ENCODE data around the gene TAMALIN. TPM values are rescaled to one million over a fixed set of nuclear protein-coding genes. Genes with fewer than 3 reads are reported as not detected.

Gene TAMALIN
- total RNA-seq, 4 donors from 2014 or later, result 11.8 to 18.0 (median 16.1) TPM

DNA sequence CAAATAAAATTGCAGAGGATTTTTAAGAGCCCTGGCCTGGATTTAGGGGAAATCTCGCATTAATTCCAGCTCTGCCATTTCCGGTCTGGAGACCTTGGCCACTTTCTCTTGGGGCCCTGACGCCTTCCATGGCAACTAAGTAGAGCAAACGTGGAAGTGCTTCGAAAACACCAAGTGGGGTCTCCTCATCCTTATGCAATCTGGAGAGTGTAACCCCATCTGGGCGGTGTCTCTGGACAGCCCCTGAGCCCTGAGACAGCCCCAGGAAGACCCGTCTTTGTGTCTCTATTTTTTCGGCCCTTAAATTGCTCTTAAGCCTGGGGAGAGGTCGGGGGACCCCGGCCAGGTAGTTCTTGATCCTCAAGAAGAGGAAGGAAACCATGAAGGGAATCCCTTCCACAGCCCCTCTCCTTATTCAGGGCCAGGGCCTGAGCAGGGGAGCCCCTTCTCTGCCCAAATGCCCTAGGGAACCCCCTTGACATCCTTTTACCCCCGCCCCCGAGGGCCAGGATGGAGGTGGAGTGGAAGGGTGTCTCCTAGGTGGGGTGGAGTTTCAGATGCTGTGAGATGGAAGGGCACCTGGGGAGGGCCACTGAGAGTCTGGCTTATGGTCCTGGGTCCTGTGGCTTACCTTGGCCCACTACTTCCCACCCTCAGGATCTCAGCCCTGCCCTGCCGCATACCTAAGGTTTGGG, 26.8 kb downstream of the TAMALIN start:
- Histone ChIP-seq H3K4me3 (peak overlapping the region; percentile 8 to 45), H3K27ac (peak overlapping the region; percentile 91 to 98 (median 94)), H3K36me3 (no peaks in the 10 kb centered on the region), H3K27me3 (no peaks in the 10 kb centered on the region), H3K9me3 (no peaks in the 10 kb centered on the region), H3K4me1 (peaks cover 0 to 72% (median 31%) of the 10 kb centered on the region in 3 donors)
- TF ChIP-seq POLR2AphosphoS5 (IDR thresholded peaks at IDR 0.05) (no peak), POLR2A (IDR thresholded peaks at IDR 0.05) (no peak), EP300 (IDR thresholded peaks at IDR 0.05) (no peak)
- TF ChIP-seq, protein P1, sequence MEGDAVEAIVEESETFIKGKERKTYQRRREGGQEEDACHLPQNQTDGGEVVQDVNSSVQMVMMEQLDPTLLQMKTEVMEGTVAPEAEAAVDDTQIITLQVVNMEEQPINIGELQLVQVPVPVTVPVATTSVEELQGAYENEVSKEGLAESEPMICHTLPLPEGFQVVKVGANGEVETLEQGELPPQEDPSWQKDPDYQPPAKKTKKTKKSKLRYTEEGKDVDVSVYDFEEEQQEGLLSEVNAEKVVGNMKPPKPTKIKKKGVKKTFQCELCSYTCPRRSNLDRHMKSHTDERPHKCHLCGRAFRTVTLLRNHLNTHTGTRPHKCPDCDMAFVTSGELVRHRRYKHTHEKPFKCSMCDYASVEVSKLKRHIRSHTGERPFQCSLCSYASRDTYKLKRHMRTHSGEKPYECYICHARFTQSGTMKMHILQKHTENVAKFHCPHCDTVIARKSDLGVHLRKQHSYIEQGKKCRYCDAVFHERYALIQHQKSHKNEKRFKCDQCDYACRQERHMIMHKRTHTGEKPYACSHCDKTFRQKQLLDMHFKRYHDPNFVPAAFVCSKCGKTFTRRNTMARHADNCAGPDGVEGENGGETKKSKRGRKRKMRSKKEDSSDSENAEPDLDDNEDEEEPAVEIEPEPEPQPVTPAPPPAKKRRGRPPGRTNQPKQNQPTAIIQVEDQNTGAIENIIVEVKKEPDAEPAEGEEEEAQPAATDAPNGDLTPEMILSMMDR (IDR thresholded peaks at IDR 0.05), result no peak
- WGBS, 2 donors (ENCODE audit: low coverage in 1 of 2), result 14 to 49% methylated on average over 5 to 9 of the region's 13 CpGs
- no peak for ATAC-seq

DNA sequence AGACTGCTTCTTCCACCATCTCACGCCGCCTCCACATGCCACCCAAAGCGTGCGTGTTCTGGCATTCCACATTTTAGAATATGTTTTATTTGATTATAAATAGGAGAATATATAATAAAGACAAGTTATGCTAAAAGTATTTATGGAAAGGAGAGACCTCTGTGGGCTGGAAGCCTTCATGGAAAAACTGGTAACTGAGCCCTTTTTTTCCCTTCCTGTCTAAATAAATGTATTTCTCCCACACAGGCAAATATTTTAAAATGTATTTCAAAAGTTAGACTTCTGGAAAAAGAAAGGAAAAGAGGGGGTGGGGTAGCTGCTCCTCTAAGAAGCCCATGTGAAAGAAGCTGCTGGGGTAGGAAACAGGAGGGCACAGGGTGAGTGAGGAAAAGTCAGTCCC, 28.4 kb downstream of the TAMALIN start:
- Histone ChIP-seq H3K4me3 (no peak overlapping the region), H3K36me3 (no peaks in the 10 kb centered on the region), H3K27ac (peak overlapping the region in 3 of 4 donors; percentile 91 to 98 (median 98)), H3K27me3 (no peaks in the 10 kb centered on the region), H3K4me1 (peaks cover 0 to 69% (median 34%) of the 10 kb centered on the region in 3 donors), H3K9me3 (no peaks in the 10 kb centered on the region)
- TF ChIP-seq EP300 (IDR thresholded peaks at IDR 0.05) (no peak), POLR2A (IDR thresholded peaks at IDR 0.05) (no peak), POLR2AphosphoS5 (IDR thresholded peaks at IDR 0.05) (no peak)
- TF ChIP-seq, protein P1 (IDR thresholded peaks at IDR 0.05), result no peak
- WGBS, 2 donors (ENCODE audit: low coverage in 1 of 2), result 72% methylated on average over 2 of the region's 4 CpGs; no CpG with 5 or more reads in 1 of the 2 donors
- no peak for ATAC-seq

DNA sequence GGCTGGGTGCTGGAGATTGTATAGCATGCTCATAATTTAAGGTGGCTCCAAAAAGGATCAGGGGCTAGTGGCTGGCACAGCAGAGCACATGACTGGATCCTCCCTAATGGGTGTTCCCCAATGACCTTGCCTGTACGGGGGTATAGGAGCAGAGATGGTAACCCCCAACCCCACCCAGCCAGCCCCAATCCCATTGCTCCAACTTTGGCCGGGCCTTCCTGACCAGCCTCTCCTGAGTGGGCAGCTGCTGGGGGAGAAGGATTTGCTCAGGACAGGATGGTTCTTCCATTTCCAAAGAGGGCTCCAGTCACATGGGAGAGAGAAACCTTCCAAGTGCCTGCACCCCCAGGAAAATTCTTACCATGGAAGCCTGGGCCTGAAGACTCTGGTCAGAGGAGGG, 29.2 kb downstream of the TAMALIN start:
- H3K27me3 ChIP-seq, result no peaks in the 10 kb centered on the region
- no peak overlapping the region for H3K4me3 ChIP-seq
- H3K36me3 ChIP-seq, result no peaks in the 10 kb centered on the region
- peaks cover 0 to 70% (median 34%) of the 10 kb centered on the region in 3 donors for H3K4me1 ChIP-seq
- H3K9me3 ChIP-seq, result no peaks in the 10 kb centered on the region
- TF ChIP-seq EP300 (IDR thresholded peaks at IDR 0.05), result no peak
- TF ChIP-seq, protein P1 (IDR thresholded peaks at IDR 0.05), result no peak
- no peak for TF ChIP-seq POLR2A (IDR thresholded peaks at IDR 0.05)
- no peak for TF ChIP-seq POLR2AphosphoS5 (IDR thresholded peaks at IDR 0.05)
- ATAC-seq, result no peak
- WGBS, 2 donors (ENCODE audit: low coverage in 1 of 2), result no CpG with 5 or more reads among the region's 2 CpGs
- peak overlapping the region; percentile 54 to 98 (median 94) for H3K27ac ChIP-seq

DNA sequence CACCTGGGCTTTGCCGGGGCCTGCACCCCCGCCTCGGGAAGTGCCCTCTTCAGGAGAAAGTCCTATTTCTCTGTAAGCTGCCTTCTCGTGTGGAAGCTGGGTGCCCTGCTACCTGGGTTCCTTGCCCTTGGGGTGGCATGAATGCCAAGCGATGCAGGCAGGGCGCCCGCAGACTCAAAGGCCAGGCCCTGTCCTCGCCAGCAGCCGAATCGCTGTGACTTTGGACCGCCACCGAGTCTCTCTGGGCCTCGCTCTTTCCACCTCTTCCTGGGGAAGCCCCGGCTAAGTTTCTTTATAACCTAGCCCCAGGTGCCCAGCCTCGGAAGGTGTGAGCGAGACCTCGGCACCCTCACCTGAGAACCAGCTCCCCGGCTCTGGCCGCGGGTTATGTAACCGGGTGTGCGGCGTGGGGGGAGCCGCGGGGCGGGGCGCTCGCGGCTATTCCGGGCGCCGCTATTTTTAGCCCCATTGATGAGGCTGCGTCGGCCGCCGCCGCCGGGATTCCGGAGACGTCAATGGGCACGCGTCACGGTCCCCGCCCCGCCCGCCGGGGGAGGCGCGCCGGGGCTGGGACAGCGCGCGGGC, 29.9 kb downstream of the TAMALIN start:
- WGBS, 2 donors (ENCODE audit: low coverage in 1 of 2), result 20 to 32% methylated on average over 9 to 12 of the region's 53 CpGs

More for the DNA sequence above, 29.9 kb downstream of the TAMALIN start:
- peak; percentile 64 for ATAC-seq
- Histone ChIP-seq H3K36me3 (no peaks in the 10 kb centered on the region), H3K4me1 (peaks cover 0 to 75% (median 34%) of the 10 kb centered on the region in 3 donors), H3K27me3 (no peaks in the 10 kb centered on the region), H3K4me3 (peak overlapping the region in 1 of 2 donors; percentile 81), H3K9me3 (no peaks in the 10 kb centered on the region), H3K27ac (peak overlapping the region; percentile 54 to 98 (median 94))
- TF ChIP-seq POLR2A (IDR thresholded peaks at IDR 0.05) (peak; percentile 19 to 46), POLR2AphosphoS5 (IDR thresholded peaks at IDR 0.05) (peak; percentile 84), EP300 (IDR thresholded peaks at IDR 0.05) (peak; percentile 99)
- TF ChIP-seq, protein P1 (IDR thresholded peaks at IDR 0.05), result no peak

Data from gastroesophageal sphincter (tissue), 4 donors.